OCI-LY7 (cell line): Measurements from ENCODE around the gene ASB17. TPM values are rescaled to one million over a fixed set of nuclear protein-coding genes. Genes with fewer than 3 reads are reported as not detected.

ENCODE experiments used
- BruUV-seq: library from RNA; stranded (reverse); fragments of 400-500 nt; replicated peaks from 2 replicates; lab custom pipeline; 2021; lab: Mats Ljungman, UMichigan
- CTCF ChIA-PET: fragments of 300-600 bp; sonication (Branson Sonifier 250); formaldehyde crosslinking; loops from one replicate; lab custom pipeline; 2022; ENCODE audit warnings: antibody characterized with exemption; ENCODE audit not compliant: unreplicated experiment; lab: Charles Lee
- POLR2A ChIA-PET: fragments of 300-600 bp; sonication (Branson Sonifier 250); formaldehyde crosslinking; loops from one replicate; lab custom pipeline; 2022; ENCODE audit warnings: antibody characterized with exemption; lab: Charles Lee
- DNase-seq: peaks from one replicate; pipeline ENCODE4 v3.0.0-alpha.2; 2015; ENCODE audit warnings: low spot score
- H2AFZ ChIP-seq: fragments of 200-600 bp; sonication (generic), shearing (Covaris generic); 2 replicates; pipeline ENCODE4 v1.6.1; 2014; ENCODE audit warnings: mild to moderate bottlenecking, antibody characterized with exemption, low read length, moderate library complexity
- H3K27ac ChIP-seq: fragments of 200-600 bp; sonication (generic); 2 replicates; pipeline ENCODE4 v1.5.1; 2014; ENCODE audit warnings: mixed run types, low read depth, mild to moderate bottlenecking, moderate library complexity, low read length, inconsistent platforms; ENCODE audit not compliant: poor library complexity, severe bottlenecking
- H3K36me3 ChIP-seq: fragments of 200-600 bp; sonication (generic); 2 replicates; pipeline ENCODE4 v1.6.1; 2014; ENCODE audit warnings: mild to moderate bottlenecking, antibody characterized with exemption, low read length, moderate library complexity, mixed read lengths; ENCODE audit not compliant: insufficient read depth
- H3K4me1 ChIP-seq: fragments of 200-600 bp; sonication (generic); 2 replicates; pipeline ENCODE4 v1.5.1; 2014; ENCODE audit warnings: mild to moderate bottlenecking, low read length; ENCODE audit not compliant: insufficient read depth, poor library complexity, severe bottlenecking
- H3K4me2 ChIP-seq: fragments of 200-600 bp; sonication (generic); 2 replicates; pipeline ENCODE4 v1.6.1; 2014; ENCODE audit warnings: mild to moderate bottlenecking, low read length
- H3K4me3 ChIP-seq: fragments of 200-600 bp; sonication (generic); 2 replicates; pipeline ENCODE4 v1.5.1; 2014; ENCODE audit warnings: mild to moderate bottlenecking, low read depth, low read length; ENCODE audit not compliant: poor library complexity, severe bottlenecking
- H3K79me2 ChIP-seq: fragments of 200-600 bp; sonication (generic); 2 replicates; pipeline ENCODE4 v1.6.1; 2016; ENCODE audit warnings: low read depth, mild to moderate bottlenecking, low read length, moderate library complexity, mixed read lengths; ENCODE audit not compliant: insufficient read depth
- H3K9me2 ChIP-seq: fragments of 200-600 bp; sonication (generic); 2 replicates; pipeline ENCODE4 v1.6.1; 2016; ENCODE audit warnings: mild to moderate bottlenecking, low read length, mixed read lengths; ENCODE audit not compliant: insufficient read depth
- H3K9me3 ChIP-seq: fragments of 200-600 bp; sonication (generic); 2 replicates; pipeline ENCODE4 v1.6.1; 2014; ENCODE audit warnings: mild to moderate bottlenecking, mixed run types, low read length, mixed read lengths
- H4K20me1 ChIP-seq: fragments of 200-600 bp; sonication (generic); 2 replicates; pipeline ENCODE4 v1.6.1; 2014; ENCODE audit warnings: mild to moderate bottlenecking, antibody characterized with exemption, low read length, moderate library complexity, mixed read lengths; ENCODE audit not compliant: insufficient read depth
- CTCF ChIP-seq: fragments of 200-600 bp; sonication (generic); conservative IDR thresholded peaks from 2 replicates; pipeline ENCODE4 v1.5.1; 2014; ENCODE audit warnings: mild to moderate bottlenecking, antibody characterized with exemption, low read length, moderate library complexity, mixed read lengths
- EZH2phosphoT487 ChIP-seq: fragments of 200-600 bp; sonication (generic); IDR thresholded peaks from 2 replicates; pipeline ENCODE4 v1.6.1; 2018; ENCODE audit warnings: low read depth, borderline replicate concordance, mild to moderate bottlenecking, mixed run types, antibody characterized with exemption, low read length, moderate library complexity, mixed read lengths
- intact Hi-C: fragments of 100-400 bp; cut with micrococcal nuclease; formaldehyde crosslinking; loops from one replicate; pipeline ENCODE4 v1.10.0; 2022; ENCODE audit not compliant: unreplicated experiment
- total RNA-seq, 2 experiments: library from RNA; depleted of rRNA in 1 of 2; stranded (reverse); fragments of >200 nt in 1 of 2; shearing (Covaris generic) in 1 of 2; gene quantifications; 2 replicates each; pipeline ENCODE4 v1.2.3, GENCODE V29; 2014 to 2022

ASB17 gene
- total RNA-seq, 2 experiments from 2014 or later, result not detected

- Histone ChIP-seq H4K20me1 (no peaks in the 10 kb centered on the region), H3K4me3 (no peak overlapping the region), H3K79me2 (no peaks in the 10 kb centered on the region), H2AFZ (no peak overlapping the region), H3K36me3 (no peaks in the 10 kb centered on the region), H3K9me3 (no peaks in the 10 kb centered on the region), H3K4me1 (no peaks in the 10 kb centered on the region), H3K9me2 (no peaks in the 10 kb centered on the region), H3K27ac (no peak overlapping the region), H3K4me2 (no peak overlapping the region)
- no TSS peak for BruUV-seq
- ChIA-PET POLR2A (interaction anchor here (0.7 kb wide), 1 partner anchor 9 kb away, joined by 3 read pairs; no protein-coding TSS in a partner anchor), CTCF (no interaction called here)
- peak; percentile 16 for DNase-seq
- TF ChIP-seq CTCF (peak; percentile 58), EZH2phosphoT487 (no peak)
- intact Hi-C loops, result no loop called here
These were observed 23.5 kb downstream of the ASB17 start for GRCh38 chr1:75908717-75909152.

DNA sequence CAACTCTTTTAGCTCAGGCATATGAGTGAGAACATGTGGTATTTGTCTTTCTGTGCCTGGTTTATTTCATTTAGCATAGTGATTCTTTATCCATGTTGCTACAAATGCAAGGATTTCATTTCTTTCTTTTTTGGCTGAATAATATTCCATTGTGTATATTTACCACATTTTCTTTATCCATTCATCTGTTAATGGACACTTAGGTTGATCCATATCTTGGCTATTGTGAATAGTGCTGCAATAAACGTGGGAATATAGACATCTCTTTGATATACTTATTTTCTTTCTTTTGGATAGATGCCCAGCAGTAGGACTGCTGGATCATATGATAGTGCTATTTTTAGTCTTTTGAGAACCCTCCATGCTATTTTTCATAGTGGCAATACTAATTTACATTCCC is 30.8 kb downstream of the ASB17 start:
- Histone ChIP-seq H3K36me3 (no peaks in the 10 kb centered on the region), H3K9me3 (no peaks in the 10 kb centered on the region), H3K27ac (no peak overlapping the region), H2AFZ (no peak overlapping the region), H3K4me1 (no peaks in the 10 kb centered on the region), H3K4me2 (no peak overlapping the region), H3K79me2 (no peaks in the 10 kb centered on the region), H3K9me2 (no peaks in the 10 kb centered on the region), H3K4me3 (no peak overlapping the region), H4K20me1 (no peaks in the 10 kb centered on the region)
- BruUV-seq, result no TSS peak
- no peak for TF ChIP-seq EZH2phosphoT487
- no peak for TF ChIP-seq CTCF
- intact Hi-C loops, result no loop called here
- DNase-seq, result no peak
- ChIA-PET CTCF (no interaction called here), POLR2A (interaction anchor here (0.7 kb wide), 1 partner anchor 1702 kb away, joined by 3 read pairs; no protein-coding TSS in a partner anchor)

DNA sequence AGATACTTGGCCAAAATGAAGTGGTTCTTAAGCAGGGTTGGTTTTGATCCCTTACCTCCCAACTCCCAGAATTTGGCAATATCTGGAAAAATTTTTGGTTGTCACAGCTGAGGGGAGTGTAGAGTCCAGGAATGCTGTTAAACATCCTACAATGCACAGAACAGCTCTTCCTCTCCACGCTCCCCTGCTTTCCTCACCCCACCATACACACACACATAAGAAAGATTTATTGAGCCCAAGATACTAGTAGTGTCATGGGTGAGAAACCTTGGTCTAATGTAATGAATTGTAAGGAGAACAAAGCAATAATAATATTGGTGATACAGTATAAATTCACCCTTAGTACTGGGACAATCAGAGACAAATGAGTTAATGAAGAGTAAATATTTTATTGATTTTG is 47.8 kb downstream of the ASB17 start:
- H3K4me2 ChIP-seq, result no peak overlapping the region
- H3K9me3 ChIP-seq, result no peaks in the 10 kb centered on the region
- no peak overlapping the region for H3K27ac ChIP-seq
- H3K4me1 ChIP-seq, result no peaks in the 10 kb centered on the region
- intact Hi-C loops, result no loop called here
- no TSS peak for BruUV-seq
- H2AFZ ChIP-seq, result no peak overlapping the region
- CTCF ChIA-PET, result no interaction called here
- no peaks in the 10 kb centered on the region for H4K20me1 ChIP-seq
- no peaks in the 10 kb centered on the region for H3K36me3 ChIP-seq
- no peak overlapping the region for H3K4me3 ChIP-seq
- POLR2A ChIA-PET, result interaction anchor here (0.6 kb wide), 2 partner anchors 1364 to 1454 kb away, joined by 3 read pairs; no protein-coding TSS in a partner anchor
- H3K9me2 ChIP-seq, result no peaks in the 10 kb centered on the region
- DNase-seq, result no peak
- H3K79me2 ChIP-seq, result no peaks in the 10 kb centered on the region
- TF ChIP-seq EZH2phosphoT487 (no peak), CTCF (no peak)
